HTERT RPE-1 (cell line): ENCODE measurements around the gene TRIM59.

Experiments used
- in situ Hi-C: fragments of 300-500 bp; cut with MboI; formaldehyde crosslinking; loops from 4 replicates; pipeline ENCODE4 v1.14.3; 2020; ENCODE audit warnings: low sequenced_read_pairs

The TRIM59 gene

GRCh38 chr3:160403796-160404470, 45.7 kb downstream of the TRIM59 start:
- in situ Hi-C loops, result no loop called here

GRCh38 chr3:160403028-160403545, 46.5 kb downstream of the TRIM59 start:
- in situ Hi-C loops, result no loop called here

GRCh38 chr3:160402221-160403027, 47.2 kb downstream of the TRIM59 start:
- in situ Hi-C loops, result no loop called here

GRCh38 chr3:160401291-160402095, 48.1 kb downstream of the TRIM59 start:
- in situ Hi-C loops, result no loop called here

GRCh38 chr3:160400702-160401150, 48.9 kb downstream of the TRIM59 start:
- in situ Hi-C loops, result no loop called here

GRCh38 chr3:160400030-160400701, 49.4 kb downstream of the TRIM59 start:
- in situ Hi-C loops, result no loop called here

GRCh38 chr3:160399125-160400029, 50.2 kb downstream of the TRIM59 start, which contains the start of the genes IFT80 and SMC4:
TSS of gene IFT80 (minus strand) at chr3:160399225. CDS start at chr3:160384600, 14,625 bp downstream.
TSS of gene SMC4 (plus strand) at chr3:160399650. CDS start at chr3:160400827, 1,177 bp downstream.
- in situ Hi-C loops, result no loop called here

GRCh38 chr3:160398820-160399124, 50.8 kb downstream of the TRIM59 start:
- in situ Hi-C loops, result no loop called here

GRCh38 chr3:160395297-160395696, 54.3 kb downstream of the TRIM59 start:
- in situ Hi-C loops, result no loop called here

- in situ Hi-C loops, result no loop called here
These were observed 55.6 kb downstream of the TRIM59 start for GRCh38 chr3:160394009-160394392.

GRCh38 chr3:160393346-160394008, 56.1 kb downstream of the TRIM59 start:
- in situ Hi-C loops, result no loop called here

- in situ Hi-C loops, result no loop called here
These were observed 56.8 kb downstream of the TRIM59 start for GRCh38 chr3:160392798-160393197.

GRCh38 chr3:160390565-160391138, 58.9 kb downstream of the TRIM59 start:
- in situ Hi-C loops, result no loop called here
